Right lobe of liver (tissue), 6 donors: Measurements from ENCODE around the gene PRELID2. TPM values are rescaled to one million over a fixed set of nuclear protein-coding genes. Genes with fewer than 3 reads are reported as not detected.

Source experiments
- ATAC-seq, 4 donors: fragments of 200-7000 bp; cut with Tn5 transposase; one replicate each; pipeline ENCODE4 v1.9.1; 2020; ENCODE audit warnings: mild to moderate bottlenecking in 4 of 4, moderate library complexity in 4 of 4
- DNase-seq, 3 donors: peaks; one replicate each; pipeline ENCODE4 v3.0.0-alpha.2; 2020
- H3K27ac ChIP-seq, 3 donors: fragments of 200-600 bp; one replicate each; pipeline ENCODE4 v1.8.0; 2022
- H3K27me3 ChIP-seq, 2 donors: fragments of 200-600 bp; one replicate each; pipeline ENCODE4 v1.8.0; 2022
- H3K36me3 ChIP-seq, 4 donors: fragments of 200-600 bp; sonication (generic) in 1 of 4; one replicate each; pipeline versions ENCODE4 v1.5.1 to v1.8.0; 2017 to 2022; ENCODE audit warnings: control low read depth in 1 of 4
- H3K4me1 ChIP-seq, 4 donors: fragments of 200-600 bp; sonication (generic) in 1 of 4; one replicate each; pipeline versions ENCODE4 v1.5.1 to v1.8.0; 2017 to 2022; ENCODE audit warnings: control low read depth in 1 of 4
- H3K4me3 ChIP-seq, 3 donors: fragments of 200-600 bp; one replicate each; pipeline ENCODE4 v1.8.0; 2022
- H3K9me3 ChIP-seq, 4 donors: fragments of 200-600 bp; sonication (generic) in 1 of 4; one replicate each; pipeline versions ENCODE4 v1.5.1 to v1.8.0; 2017 to 2022; ENCODE audit warnings: control low read depth in 1 of 4
- CTCF ChIP-seq, 4 donors: fragments of 200-600 bp in 3 of 4; fragments of 450-650 bp in 1 of 4; IDR thresholded peaks; one replicate each; pipeline versions ENCODE4 v1.5.1 to v1.8.0; 2016 to 2022; ENCODE audit warnings: antibody characterized with exemption in 4 of 4, mild to moderate bottlenecking in 2 of 4
- POLR2A ChIP-seq: fragments of 450-650 bp; IDR thresholded peaks from one replicate; pipeline ENCODE4 v1.6.1; 2017; ENCODE audit warnings: antibody characterized with exemption, mild to moderate bottlenecking
- WGBS: methylation state at CpG from one replicate; pipeline ENCODE4 v1.1.6; 2018; ENCODE audit warnings: low coverage, low lambda C conversion rate; ENCODE audit not compliant: insufficient coverage; ENCODE audit errors: missing lambda C conversion rate; 5-methylcytosine and 5-hydroxymethylcytosine counted together
- intact Hi-C, 2 donors: fragments of 100-400 bp; cut with DNase I; formaldehyde crosslinking; loops; one replicate each; pipeline versions ENCODE4 v1.11.2 to v1.14.1; 2022
- total RNA-seq, 6 experiments: library from RNA; depleted of rRNA in 2 of 6; stranded (reverse); fragments of >200 nt in 2 of 6; fragmentation: NEBNext Ultra II Directional in 3 of 6; extraction: Animal tissue kit (Norgen Biotek cat#: 25700) in 3 of 6; gene quantifications; one replicate each; pipeline versions ENCODE4 v1.1.0 to v1.2.4, GENCODE V29; 2016 to 2023
- donor health status: DM: no; HTN: yes; CAD: no.
- donor health status: DM: no; HTN: no; CAD: no.
- donor health status: DM: no; HTN: no; CAD: no.
- donor health status: DM: no; HTN: yes; CAD: no.
- donor health status: DM: no; HTN: yes; CAD: no.

Gene PRELID2
- total RNA-seq, 6 experiments from 2014 or later, result 2.6 to 9.3 (median 4.1) TPM

- DNase-seq (no peak), ATAC-seq (no peak)
- H3K4me1 ChIP-seq, result no peaks in the 10 kb centered on the region
- no peaks in the 10 kb centered on the region for H3K9me3 ChIP-seq
- WGBS, result 77% methylated on average over 4 of the region's 4 CpGs
- H3K27ac ChIP-seq, result no peak overlapping the region
- H3K4me3 ChIP-seq, result no peak overlapping the region
- intact Hi-C loops, result no loop called here
- no peaks in the 10 kb centered on the region for H3K36me3 ChIP-seq
- TF ChIP-seq CTCF (IDR thresholded peaks at IDR 0.05) (no peak), POLR2A (no peak)
- H3K27me3 ChIP-seq, result no peaks in the 10 kb centered on the region
Measured at GRCh38 chr5:145858959-145859358, 23.8 kb upstream of the PRELID2 start.

DNA sequence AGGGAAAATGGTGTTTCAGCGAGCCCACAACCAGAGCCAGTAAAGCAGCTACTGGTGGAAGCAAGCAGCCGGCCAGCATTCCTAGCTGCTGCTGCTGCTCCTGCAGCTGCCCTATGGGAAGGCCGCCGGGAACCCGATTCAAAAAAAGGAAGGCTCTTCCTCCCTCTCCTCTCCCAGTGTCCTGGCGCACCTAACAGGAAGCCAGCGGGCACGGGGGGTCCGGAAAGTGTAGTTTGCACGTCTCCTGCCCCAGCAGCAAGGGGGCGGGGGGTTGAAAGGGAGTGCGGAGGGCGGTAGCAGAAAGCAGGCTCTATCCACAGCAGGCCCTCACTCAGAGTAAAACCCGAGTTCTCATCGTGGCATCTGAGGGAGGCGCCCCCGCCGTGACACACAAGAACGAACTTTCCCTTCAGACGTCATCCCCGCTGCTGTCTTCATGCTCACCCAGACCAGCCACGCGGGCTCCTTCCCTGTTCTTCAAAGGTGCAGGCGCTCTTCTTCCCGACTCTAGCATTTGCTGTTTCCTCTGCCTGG is 21.2 kb upstream of the PRELID2 start:
- DNase-seq (peak in 1 of 3 donors; percentile 34), ATAC-seq (peak; percentile 38 to 76 (median 52))
- WGBS, result 15% methylated on average over 4 of the region's 25 CpGs

DNA sequence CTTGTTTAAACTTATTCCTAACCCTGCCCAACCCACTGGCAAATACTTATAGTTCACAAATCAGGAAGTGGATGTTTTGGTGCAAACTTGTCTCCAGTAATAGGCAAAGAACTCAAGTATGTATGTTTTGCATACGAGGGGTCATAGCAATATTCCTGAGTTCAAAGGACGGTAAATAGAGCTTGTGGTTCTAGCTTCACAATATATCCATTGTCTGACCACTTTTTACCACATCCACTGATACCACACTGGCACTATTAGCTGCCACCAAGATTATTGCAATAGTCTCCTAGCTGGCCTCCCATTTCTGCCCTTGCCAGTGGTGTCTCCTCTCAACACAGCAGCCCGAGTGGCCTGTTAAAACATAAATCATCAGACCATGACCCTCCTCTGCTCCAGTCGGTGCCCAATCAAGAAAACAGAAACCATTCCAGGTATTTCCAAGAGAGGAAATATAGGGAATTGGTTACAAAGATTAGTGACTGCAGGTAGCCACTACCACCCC is 20.7 kb upstream of the PRELID2 start:
- Histone ChIP-seq H3K4me3 (peak overlapping the region in 1 of 3 donors; percentile 12), H3K4me1 (no peaks in the 10 kb centered on the region), H3K9me3 (no peaks in the 10 kb centered on the region), H3K27ac (no peak overlapping the region), H3K27me3 (no peaks in the 10 kb centered on the region), H3K36me3 (no peaks in the 10 kb centered on the region)
- TF ChIP-seq CTCF (IDR thresholded peaks at IDR 0.05) (no peak), POLR2A (no peak)
- WGBS, result 44% methylated on average over 4 of the region's 4 CpGs
- ATAC-seq (no peak), DNase-seq (no peak)
- intact Hi-C loops, result no loop called here

More for the DNA sequence above, 21.2 kb upstream of the PRELID2 start:
- Histone ChIP-seq H3K9me3 (no peaks in the 10 kb centered on the region), H3K4me1 (no peaks in the 10 kb centered on the region), H3K27ac (no peak overlapping the region), H3K36me3 (no peaks in the 10 kb centered on the region), H3K27me3 (no peaks in the 10 kb centered on the region), H3K4me3 (peak overlapping the region; percentile 9 to 27 (median 12))
- intact Hi-C loops, result no loop called here
- TF ChIP-seq POLR2A (no peak), CTCF (IDR thresholded peaks at IDR 0.05) (no peak)

DNA sequence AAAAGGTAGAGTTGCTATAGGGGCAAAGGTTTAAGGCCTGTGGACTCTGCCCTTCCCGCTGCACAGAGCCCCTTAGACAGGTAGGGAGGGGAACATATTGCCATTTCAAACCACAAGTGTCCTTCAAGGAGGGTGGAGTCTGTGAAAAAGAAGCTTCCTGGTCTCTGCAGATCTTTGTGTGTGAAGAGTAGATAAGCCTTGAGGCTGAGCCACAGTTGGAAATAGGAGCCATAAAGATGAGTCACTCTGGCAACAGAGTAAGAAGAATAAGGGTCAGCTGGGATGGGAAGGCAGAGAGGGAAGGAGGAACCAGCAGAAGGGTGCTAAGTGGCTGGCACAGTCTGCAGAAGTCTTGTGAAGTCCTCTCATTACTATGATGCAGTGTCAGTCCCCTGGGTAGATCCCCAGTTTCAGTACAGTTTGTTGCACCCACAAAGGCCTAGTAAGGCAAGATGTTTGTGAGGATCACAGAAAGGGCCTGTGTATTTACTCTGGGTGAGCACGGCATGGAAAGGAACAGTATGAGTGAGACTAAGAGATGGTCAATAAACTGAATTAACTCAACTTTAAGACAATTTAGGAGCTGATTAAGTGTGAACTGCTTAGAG is 19.6 kb upstream of the PRELID2 start:
- no peaks in the 10 kb centered on the region for H3K36me3 ChIP-seq
- no peak overlapping the region for H3K27ac ChIP-seq
- DNase-seq (no peak), ATAC-seq (peak in 1 of 4 donors; percentile 36)
- no peak for TF ChIP-seq CTCF (IDR thresholded peaks at IDR 0.05)
- no peak for TF ChIP-seq POLR2A
- H3K27me3 ChIP-seq, result no peaks in the 10 kb centered on the region
- intact Hi-C loops, result no loop called here
- 70% methylated on average over 2 of the region's 2 CpGs for WGBS
- H3K9me3 ChIP-seq, result no peaks in the 10 kb centered on the region
- H3K4me3 ChIP-seq, result no peak overlapping the region
- no peaks in the 10 kb centered on the region for H3K4me1 ChIP-seq
